Stimulated activated CD4-positive, alpha-beta T cell treated with anti-CD3 and anti-CD28 coated beads, TNF-alpha, amount 100 ng/mL, for 4 hours (primary cell): ENCODE measurements around the gene DIPK1B.
"Not testable (repeated sequence)": the region's sequence is repeated elsewhere in the genome, so short reads cannot be mapped to it uniquely, and the experiment has no call there.

Experiments
- DNase-seq, 3 experiments: peaks; one replicate each; pipeline ENCODE4 v3.0.0-alpha.2; 2020; ENCODE audit warnings: low read depth in 3 of 3

Gene DIPK1B

DNA sequence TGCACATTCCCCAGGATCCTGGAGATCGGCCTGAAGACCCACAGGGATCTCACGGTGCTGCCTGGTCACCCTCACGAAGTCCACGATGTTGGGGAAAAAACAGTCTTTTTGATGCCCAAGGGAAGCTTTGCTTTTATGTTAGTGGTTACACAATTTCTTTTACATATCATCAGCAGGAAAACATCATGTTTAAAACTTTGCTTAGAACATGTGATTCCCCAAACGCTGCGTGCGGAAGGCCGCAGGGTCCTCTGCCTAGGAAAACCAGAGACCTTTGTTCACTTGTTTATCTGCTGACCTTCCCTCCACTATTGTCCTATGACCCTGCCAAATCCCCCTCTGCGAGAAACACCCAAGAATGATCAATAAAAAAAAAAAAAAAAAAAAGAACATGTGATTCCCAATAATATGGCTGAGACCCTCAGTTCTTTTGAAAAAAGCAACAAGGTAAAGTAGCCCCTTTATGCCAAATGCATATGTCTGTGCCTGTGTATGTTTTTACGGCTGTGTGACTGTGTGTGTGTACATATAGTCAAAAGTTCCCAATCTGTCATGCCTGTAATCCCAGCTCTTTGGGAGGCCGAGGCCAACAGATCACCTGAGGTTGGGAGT, 13.6 kb upstream of the DIPK1B start:
- no peak for DNase-seq

DNA sequence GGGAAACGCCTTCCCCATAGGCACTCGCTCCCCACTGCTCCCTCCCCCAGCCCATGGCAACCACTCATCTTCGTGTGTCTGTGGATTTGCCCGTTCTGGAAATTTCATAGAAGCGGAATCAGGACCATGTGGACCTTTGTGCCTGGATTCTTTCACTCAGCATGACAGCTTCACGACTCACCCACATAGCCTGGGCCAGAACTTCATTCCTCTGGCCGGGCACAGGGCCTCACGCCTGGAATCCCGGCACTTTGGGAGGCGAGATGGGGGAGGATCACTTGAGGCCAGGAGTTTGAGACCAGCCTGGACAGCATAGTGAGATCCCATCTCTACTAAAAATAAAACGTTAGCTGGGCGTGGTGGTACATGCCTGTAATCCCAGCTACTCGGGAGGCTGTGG, 12.1 kb upstream of the DIPK1B start:
- DNase-seq: no peak

DNA sequence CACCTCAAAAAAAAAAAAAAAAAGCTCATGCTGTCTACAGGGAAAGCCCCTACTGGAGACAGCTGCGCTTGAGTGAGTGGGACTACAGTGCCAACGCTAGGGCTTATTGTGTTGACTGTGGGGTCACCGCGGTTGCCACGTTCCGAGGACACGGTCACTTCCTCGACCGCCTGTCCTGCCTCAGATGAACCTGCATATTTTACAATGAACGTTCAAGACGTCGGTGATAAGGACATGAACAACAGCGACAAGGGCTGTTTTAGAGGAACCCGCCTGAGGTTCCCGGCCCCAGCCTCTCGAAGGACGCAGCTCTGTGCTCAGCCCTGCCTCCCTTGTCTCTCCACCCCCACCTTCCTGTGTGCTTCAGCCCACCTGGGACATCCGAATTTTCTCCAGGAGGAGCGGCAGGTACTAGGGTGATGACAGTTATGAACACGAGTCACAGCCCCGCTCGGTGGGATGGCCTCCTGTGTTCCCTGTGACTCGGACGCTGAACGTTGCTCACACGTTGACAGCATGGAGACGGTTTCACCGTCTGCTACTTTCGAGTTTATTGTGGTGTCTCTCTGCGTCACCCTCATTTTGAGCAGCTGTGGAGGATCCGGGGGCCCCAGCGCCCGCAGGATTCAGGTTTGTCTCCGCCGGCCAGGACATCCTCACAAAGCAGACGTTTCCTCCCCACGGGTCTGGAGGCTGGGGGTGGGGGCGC, 11.3 kb upstream of the DIPK1B start:
- DNase-seq: peak; percentile 19 to 36 (median 32)

DNA sequence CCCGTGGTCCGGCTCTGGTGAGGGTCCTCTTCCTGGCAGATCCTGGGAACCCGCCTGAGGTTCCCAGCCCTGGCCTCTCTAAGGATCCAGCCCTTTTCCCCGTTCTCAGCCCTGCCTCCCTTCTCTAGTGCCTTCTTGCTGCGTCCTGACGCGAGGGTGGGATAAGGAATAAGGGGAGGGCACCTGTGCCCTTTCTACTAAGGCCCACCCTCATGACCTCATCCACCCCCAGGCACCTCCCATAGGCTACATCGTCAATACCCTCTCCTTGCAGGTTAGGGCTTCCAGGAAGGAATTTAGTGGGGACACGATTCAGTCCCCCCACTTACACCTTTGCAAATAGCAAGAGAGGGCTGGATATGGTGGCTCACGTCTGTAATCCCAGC, 10.7 kb upstream of the DIPK1B start:
- no peak for DNase-seq

DNA sequence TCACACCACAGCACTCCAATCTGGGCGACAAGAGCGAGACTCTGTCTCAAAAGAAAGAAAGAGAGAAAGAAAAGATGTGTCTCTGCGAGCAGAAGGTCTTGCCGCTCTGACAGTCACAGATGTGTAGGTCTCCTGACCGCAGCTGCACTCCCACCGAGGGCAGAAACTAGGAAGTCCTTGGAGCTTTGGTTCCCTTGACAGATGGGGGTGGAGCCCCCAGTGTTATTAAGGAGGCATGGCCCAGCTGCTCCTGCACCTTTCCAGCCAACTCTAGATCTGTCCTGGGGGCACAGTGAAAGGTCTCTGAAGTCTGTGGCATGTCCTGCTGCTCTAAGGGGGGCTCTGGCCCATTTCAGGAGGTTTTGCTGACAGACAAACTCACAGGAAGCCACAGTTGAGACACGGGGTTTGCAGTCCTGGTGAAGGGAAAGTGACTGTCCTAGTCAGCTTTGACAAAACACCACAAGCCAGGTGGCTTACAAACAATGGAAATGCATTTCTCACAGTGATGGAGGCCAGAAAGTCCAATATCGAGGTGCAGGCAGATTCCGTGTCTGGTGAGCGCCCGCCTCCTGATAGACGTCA, 9.0 kb upstream of the DIPK1B start:
- no peak for DNase-seq

DNA sequence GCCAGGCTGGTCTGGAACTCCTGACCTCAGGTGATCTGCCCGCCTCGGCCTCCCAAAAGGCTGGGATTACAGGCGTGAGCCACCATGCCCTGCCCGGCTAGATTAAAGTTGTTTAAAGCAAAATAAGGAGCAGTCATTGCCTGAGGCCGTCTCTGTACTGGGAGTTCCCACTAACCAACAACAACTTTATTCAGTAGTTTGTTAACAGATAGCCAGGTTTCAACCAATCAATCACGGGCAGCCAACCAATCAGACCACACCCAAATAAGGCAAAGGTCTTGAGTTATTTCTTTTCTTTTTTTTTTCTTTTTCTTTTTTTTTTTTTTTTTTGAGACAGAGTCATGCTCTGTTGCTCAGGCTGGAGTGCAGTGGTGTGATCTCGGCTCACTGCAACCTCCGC, 7.6 kb upstream of the DIPK1B start:
- DNase-seq: not testable (repeated sequence)

DNA sequence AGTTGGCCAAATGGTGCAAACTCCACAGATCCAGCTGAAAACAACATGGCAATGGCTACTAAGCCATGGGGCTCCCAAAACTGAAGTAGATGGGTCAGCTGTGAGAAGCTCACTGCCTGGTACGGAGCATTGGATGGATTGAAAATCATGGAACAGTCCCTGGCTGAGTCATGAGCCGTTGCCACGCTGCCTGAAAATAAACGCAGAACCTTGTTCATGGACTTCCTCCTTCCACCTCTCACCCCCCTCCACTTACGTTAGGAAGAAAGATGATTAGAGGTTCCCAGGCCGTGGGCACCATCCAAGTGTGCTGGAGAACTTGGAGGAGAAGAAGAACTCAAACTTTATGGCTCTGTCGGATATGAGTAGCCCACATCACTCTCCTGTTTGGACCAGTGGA, 6.8 kb upstream of the DIPK1B start:
- DNase-seq: no peak

DNA sequence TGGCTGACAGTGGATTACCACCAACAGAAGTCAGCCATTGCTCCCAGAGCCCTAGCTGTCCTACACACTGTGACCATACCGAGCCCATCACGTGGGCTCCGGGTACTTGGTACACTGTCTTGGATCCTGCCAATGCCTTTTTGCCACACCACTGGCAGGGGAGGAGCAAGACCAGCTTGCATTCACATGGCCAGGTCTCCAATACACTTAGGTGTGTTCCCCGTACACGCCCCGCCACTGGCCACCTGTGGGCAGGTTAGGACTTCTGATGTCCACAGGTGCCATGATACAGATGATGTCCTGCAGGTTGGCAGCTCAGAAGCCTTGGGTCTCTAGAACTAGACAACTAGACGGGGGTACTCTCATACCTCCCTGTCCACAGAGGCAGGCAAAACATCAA, 5.4 kb upstream of the DIPK1B start:
- no peak for DNase-seq

DNA sequence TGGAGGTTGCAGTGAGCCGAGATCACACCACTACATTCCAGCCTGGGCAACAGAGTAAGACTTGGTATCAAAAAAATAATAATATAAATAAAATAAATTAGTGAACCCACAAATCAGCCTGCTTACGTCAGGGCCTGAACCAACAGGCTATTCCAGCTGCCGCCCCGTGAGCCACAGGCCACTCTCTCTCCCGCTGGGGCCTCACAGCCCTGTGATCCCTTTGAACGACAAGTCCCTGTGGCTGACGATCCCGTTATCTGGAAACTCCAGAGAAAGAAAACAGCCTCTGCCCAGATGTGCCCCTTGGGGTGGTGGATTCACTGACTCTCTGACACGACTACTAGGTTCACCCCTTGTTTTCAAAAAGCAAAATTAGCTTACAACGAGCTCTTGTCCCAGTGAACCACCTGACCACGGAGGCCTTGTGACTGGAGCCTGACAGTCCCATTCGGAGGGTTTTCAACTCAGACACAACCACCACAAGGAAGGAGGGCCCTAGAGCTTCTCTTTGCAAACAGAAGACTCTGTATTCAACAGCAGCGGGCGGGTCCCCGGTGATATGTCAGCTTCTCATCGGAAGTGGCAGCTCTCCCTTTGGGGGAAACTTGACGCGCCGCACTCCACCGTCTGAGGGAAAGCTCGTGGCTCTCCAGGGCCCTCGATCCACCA, 4.4 kb upstream of the DIPK1B start:
- no peak for DNase-seq

DNA sequence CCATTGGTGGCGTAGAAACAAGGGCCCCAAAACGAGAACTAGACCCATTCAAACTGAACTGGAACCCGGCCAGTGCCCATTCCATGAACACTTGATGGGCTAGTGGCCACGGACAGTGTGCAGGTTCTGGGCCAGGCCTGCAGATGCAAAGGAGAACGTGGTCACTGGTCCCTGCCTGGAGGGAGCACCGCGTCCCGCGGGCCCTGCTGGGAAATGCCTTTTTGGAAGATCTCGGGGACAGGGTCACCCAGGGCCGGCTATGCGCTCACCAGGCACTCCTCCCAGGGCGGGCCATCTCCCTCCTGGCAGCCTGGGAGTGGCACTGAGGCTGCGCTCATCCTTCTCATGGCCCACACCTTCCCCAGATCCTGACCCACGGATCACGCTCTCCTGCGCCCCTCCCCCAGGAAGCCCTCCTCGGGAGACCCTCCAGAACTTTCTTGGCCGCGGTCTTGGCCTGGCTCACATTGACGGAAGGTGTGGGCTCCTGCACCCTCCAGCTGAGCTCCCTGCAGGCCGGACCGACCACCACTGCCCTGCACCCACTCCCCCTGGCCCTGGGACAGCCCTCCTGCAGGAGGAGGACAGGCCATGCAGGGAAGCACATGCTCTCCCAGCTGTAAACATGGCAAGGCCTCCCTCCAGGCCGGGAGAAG, 2.8 kb upstream of the DIPK1B start:
- DNase-seq: no peak

DNA sequence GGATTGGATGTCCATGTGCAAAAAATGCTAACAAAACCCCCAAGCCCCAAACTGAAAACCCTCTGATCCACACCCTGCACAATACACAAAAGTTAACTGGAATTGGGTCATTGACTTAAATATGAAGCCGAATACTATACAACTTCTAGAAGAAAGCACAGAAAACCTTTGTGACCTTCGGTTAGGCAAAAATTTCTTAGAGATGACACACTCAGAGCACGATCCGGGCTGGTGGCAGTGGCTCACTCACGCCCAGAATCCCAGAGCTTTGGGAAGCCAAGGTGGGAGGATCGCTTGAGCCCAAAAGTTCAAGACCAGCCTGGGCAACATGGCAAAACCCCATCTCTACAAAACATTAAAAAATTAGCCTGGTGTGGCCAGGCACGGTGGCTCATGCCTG, 1.8 kb upstream of the DIPK1B start:
- no peak for DNase-seq

DNA sequence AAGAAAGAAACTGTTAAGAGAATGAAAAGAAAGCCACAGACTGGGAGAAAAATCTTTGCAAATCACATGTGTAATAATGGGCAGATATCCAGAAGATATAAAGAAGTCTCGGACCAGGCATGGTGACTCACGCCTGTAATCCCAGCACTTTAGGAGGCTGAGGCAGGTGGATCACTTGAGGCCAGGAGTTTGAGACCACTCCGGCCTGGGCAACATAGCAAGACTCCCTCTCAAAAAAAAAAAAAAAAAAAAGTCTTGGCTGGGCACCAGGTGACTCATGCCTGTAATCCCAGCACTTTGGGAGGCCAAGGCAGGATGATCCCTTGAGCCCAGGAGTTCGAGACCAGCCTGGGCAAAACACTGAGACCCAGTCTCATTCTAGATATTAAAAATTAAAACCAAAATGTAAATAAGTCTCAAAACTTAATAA, 1.1 kb upstream of the DIPK1B start:
- not testable (repeated sequence) for DNase-seq

DNA sequence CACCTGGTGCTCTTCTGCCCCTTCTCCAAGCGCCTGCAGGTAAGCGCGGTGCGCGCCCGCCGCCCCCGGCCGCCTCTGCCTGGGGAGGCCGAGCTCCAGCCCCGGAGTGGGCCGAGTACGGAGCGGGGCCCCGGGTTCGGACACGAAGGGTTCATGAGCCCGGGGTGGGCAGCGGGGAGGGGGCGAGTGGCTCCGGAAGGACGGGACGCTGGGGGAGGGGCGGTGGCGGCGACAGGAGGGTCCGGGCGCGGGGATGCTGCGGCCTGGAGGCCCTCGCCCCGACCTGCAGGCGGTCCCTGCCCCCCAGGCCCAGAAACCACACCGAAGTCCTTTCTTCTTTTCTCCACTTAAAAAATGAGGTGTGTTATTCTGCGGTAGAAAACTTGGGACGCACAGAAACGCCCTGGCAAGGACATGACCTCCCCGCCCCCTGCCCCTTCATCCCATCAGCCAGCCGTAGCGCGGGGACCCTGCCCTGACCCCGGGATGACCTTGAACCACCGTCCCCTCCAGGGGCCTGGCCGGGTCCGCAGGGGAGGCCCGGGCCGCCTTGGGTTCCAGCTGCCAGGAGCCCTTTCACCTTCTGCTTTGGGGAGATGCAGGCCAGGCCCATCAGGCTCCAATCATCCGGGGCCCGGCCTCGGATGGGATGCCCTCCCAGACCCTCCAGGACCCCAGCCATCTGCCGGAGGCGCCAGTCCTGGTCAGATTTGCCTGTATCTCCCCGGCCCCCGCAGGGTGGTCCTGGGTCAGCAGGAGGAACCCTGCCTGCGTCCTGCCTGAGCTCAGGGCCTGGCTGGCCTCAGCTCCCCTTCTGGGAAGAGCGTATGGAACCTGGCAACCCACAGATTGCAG, 545 bp downstream of the DIPK1B start:
- no peak for DNase-seq

DNA sequence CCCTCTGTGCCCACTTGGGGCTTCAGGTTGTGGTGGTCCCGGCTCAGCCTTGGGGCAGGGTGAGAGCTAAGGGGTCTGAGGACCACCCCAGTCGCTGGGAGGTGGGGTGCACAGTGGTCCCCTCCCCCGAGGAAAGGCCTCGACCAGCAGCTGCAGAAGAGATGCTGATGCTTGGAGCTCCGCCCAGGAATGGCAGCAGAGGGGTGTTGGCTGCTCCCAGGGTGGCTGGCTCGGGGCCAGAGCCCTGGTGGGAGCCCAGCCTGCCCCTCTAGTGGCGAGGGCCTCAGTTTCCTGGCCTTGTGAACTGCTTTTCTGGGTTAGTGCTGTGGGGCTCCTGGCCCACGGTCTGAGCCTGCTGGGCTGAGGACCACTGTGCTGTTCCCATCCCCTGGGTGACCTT, 1.2 kb downstream of the DIPK1B start:
- no peak for DNase-seq

DNA sequence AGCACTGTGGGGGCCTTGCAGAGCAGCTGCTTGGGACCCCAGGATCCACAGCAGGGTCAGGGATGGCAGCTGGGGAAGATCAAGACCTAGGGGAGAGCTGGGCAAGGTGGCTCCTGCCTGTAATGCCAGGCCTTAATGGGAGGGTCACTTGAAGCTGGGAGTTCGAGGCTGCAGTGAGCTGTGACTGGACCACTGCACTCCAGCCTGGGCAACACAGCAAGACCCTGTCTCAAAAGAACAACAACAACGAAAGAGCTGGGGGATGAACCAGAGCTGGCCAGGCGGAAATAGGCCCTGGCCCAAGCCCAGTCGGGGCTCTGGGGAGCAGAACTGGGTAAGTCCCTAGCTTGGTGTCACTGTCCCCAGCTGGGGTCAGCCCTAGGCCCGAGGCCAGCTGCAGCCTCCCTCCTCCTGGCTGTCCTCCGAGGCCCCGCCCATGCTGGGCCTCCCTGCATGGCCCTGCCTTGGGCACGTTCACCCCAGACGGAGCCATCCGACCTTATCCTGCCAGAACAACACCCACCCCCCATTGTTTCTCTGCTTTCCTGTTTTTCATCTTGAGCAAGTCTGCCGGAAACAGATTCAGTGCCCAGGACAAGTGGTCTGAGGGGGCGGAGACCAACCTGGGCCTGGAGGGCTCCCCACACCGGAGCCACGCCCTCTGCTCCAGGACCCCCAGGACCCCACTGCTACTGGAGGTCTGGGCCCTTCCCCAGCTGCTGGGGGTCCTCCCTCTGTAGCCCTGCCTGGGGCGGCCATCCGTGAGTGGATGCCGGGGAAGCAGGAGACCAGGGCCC, 1.9 kb downstream of the DIPK1B start:
- no peak for DNase-seq

DNA sequence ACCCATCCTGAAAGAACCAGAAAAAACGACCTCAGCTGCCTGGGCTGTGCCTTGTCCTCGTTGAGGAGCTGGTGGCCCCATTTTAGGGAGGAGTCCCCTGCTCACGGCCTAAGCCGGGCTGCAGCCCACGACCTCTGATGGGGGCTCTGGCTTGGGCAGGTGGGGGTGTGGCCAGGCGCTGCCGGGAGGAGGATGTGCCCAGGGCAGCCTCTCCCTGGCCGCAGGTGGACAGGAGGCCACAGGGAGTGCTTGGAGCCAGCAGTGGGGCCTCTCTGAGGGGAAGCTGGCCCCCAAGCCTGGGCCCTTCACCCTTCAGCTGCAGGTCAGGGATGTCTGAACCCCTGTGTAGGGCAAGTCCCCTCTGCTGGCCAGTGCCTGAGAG, 2.5 kb downstream of the DIPK1B start:
- no peak for DNase-seq

DNA sequence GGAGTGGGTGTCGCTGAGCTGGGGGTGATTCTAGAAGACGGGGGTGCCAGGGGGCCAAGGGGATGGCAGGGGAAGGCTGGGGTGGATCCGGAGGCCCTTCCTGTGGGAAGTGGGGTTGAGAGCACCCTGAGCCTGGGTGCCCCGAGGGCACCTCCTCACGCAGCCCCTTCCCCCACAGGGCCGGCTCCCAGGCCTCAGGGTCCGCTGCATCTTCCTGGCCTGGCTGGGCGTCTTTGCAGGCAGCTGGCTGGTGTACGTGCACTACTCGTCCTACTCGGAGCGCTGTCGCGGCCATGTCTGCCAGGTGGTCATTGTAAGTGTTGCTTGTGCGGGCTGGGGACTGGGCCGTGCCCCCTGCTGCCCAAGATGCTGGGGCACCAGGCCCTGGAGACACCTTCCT, 5.0 kb downstream of the DIPK1B start:
- DNase-seq: no peak

DNA sequence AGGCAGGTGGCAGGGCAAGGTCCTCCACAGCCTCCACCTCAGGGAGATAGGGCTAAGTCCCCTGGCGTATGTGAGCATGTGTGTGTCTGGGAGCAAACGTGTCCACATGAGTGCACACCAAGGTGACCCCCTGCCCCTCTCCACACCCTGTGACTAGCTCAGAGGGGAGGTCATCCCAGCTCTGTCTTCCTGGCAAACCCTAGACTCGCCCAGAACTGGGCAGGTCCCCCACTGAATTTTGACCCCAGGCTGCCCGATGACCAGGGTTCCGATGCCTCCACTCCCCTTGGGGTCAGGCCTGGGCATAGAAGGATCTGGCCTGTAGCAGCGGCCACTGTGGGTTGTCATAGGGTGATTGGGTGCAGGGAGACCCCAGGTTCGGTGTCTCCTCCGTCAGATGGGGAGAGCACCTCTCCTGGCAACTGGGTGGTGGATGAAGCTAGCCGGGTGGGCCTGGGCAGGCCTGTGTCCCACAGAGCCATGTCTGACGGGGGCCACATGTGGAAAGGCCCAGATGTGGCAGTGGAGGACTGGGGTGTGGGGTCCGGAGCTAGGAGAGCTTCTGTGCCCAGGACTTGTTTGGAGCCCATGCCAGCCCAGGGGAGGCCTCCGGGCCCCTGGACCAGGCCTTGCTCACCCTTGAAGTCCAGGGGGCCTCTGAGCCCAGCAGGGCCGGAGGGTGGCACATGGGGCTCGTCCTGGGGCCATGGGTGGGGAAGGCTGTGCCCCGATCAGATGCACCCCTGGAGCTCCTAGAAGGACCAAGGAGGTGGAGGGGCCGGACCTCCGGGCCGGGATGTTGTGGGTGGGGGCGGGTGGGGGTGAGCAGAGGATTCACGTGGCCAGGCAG, 6.2 kb downstream of the DIPK1B start:
- DNase-seq: no peak

DNA sequence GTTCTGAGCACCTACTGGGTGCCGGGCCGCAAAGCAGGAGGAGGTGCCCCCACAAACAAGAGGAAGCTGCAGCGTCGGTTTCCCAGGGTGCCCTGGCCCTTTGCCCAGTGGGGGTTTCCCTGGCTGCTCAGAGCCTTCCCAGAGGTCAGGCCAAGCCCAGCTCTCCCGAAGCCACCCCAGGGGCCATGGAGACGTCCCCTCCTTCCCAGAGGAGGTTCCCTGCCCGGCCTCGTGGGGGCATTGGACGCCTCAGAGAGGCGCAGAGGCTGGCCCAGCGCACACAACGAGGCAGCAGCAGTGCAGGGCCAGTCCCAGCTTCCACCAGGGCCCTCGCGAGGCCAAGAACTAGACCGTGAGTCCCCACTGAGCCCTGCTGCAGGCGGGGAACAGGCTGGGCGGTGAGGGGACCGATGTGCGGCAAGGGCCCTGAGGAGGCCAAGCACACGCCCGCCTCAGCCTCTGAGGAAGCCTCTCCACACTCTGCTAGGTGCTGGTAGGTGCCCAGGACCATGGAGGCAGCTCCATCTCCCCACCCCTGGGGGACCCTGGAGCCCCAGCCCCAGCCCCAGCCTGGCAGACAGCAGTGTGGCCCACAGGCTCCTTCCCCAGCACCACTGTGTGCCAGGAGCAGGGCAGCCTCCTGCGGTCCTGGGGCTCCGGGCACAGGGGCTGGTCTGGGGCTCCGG, 7.0 kb downstream of the DIPK1B start:
- no peak for DNase-seq
